Activated CD8-positive, alpha-beta T cell treated with anti-CD3 and anti-CD28 coated beads for 36 hours (primary cell): ENCODE results near the gene YKT6. TPM values are rescaled to one million over a fixed set of nuclear protein-coding genes. Genes with fewer than 3 reads are reported as not detected.

ENCODE experiments used
- ATAC-seq: fragments of 200-7000 bp; cut with Tn5 transposase; one replicate; pipeline ENCODE4 v1.10.0; 2021; ENCODE audit warnings: mild to moderate bottlenecking, moderate library complexity
- CTCF ChIA-PET: fragments of 350-600 bp; sonication (Branson Sonifier 250); formaldehyde crosslinking; loops from one replicate; lab custom pipeline; 2021; ENCODE audit warnings: antibody characterized with exemption; lab: Charles Lee
- POLR2A ChIA-PET: fragments of 350-600 bp; sonication (Branson Sonifier 250); formaldehyde crosslinking; loops from one replicate; lab custom pipeline; 2021; ENCODE audit warnings: antibody characterized with exemption; lab: Charles Lee
- DNase-seq: peaks from one replicate; pipeline ENCODE4 v3.0.0-alpha.2; 2020
- H3K27ac Mint-ChIP-seq: one replicate; pipeline ENCODE4 v1.8.0; 2021; ENCODE audit warnings: mild to moderate bottlenecking, mixed read lengths
- H3K27me3 Mint-ChIP-seq: one replicate; pipeline ENCODE4 v1.8.0; 2021; ENCODE audit warnings: mixed read lengths
- H3K36me3 Mint-ChIP-seq: one replicate; pipeline ENCODE4 v1.8.0; 2021; ENCODE audit warnings: low read depth, mixed read lengths
- H3K4me1 Mint-ChIP-seq: one replicate; pipeline ENCODE4 v1.8.0; 2021; ENCODE audit warnings: low read depth, mixed read lengths
- H3K4me3 Mint-ChIP-seq: one replicate; pipeline ENCODE4 v1.8.0; 2021; ENCODE audit warnings: mild to moderate bottlenecking, moderate library complexity, mixed read lengths
- H3K9me3 Mint-ChIP-seq: one replicate; pipeline ENCODE4 v1.8.0; 2021; ENCODE audit warnings: mixed read lengths
- intact Hi-C: fragments of 100-400 bp; cut with micrococcal nuclease; formaldehyde crosslinking; loops from one replicate; pipeline ENCODE4 v1.10.0; 2022
- total RNA-seq, 2 experiments: library from RNA; stranded (reverse); gene quantifications; one replicate each; pipeline ENCODE4 v1.2.3, GENCODE V29; 2021
- TF ChIP-seq, protein P1 (sequence below): fragments of 200-600 bp; IDR thresholded peaks from one replicate; pipeline ENCODE4 v1.8.0; 2022; ENCODE audit warnings: antibody characterized with exemption, mild to moderate bottlenecking

The YKT6 gene
- total RNA-seq, 2 experiments from 2014 or later = 49.3 to 50.9 TPM

DNA sequence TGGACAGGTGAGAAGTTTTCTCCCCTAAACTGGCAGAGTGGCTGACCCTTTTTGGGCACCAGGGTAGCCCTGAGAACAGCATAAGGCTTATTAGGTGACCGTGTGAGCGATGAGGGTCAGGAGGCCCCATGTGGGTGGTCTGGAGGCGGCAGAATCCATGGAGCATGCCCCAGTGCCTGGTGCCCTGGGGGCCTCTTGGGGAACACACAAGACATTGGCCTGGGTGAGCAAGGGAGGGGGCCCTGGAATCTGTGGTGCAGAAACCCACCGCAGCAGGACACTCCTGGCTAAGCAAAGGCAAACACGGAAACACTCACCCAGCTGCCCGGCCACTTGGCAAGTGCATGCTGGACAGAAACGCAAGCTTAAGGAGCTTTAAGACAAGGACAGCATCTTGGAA, 29.5 kb downstream of the YKT6 start:
- intact Hi-C loops = no loop called here
- ChIA-PET POLR2A (interaction anchor here (0.6 kb wide), 1 partner anchor 72 kb away, joined by 4 read pairs; no protein-coding TSS in a partner anchor), CTCF (no interaction called here)
- Mint-ChIP-seq H3K27ac (no peak overlapping the region), H3K27me3 (no peaks in the 10 kb centered on the region), H3K36me3 (no peaks in the 10 kb centered on the region), H3K9me3 (no peaks in the 10 kb centered on the region), H3K4me1 (no peaks in the 10 kb centered on the region), H3K4me3 (no peak overlapping the region)
- TF ChIP-seq, protein P1, sequence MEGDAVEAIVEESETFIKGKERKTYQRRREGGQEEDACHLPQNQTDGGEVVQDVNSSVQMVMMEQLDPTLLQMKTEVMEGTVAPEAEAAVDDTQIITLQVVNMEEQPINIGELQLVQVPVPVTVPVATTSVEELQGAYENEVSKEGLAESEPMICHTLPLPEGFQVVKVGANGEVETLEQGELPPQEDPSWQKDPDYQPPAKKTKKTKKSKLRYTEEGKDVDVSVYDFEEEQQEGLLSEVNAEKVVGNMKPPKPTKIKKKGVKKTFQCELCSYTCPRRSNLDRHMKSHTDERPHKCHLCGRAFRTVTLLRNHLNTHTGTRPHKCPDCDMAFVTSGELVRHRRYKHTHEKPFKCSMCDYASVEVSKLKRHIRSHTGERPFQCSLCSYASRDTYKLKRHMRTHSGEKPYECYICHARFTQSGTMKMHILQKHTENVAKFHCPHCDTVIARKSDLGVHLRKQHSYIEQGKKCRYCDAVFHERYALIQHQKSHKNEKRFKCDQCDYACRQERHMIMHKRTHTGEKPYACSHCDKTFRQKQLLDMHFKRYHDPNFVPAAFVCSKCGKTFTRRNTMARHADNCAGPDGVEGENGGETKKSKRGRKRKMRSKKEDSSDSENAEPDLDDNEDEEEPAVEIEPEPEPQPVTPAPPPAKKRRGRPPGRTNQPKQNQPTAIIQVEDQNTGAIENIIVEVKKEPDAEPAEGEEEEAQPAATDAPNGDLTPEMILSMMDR = no peak
- no peak for DNase-seq
- no peak for ATAC-seq

DNA sequence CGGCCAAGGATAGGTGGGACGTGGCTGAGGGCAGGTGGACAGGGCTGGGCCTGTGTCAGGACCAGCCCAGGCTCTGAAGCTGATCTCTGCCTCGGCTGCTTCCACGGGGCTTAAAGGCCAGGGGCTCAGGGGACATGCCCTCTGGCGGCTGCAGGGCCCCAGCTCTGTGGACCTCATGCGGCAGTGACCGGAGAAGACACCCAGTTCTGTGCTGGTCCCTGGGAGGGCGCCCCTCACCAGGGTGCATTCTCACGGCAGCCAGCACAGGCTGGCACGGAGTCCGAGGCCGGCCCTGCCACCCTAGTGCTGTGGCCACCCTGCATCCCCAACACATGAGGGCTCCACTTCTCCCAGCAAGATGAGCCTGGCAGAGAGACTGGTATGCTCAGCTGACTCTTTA, 30.3 kb downstream of the YKT6 start:
- H3K9me3 Mint-ChIP-seq = no peaks in the 10 kb centered on the region
- ChIA-PET POLR2A (no interaction called here), CTCF (no interaction called here)
- no peak overlapping the region for H3K4me3 Mint-ChIP-seq
- no peaks in the 10 kb centered on the region for H3K27me3 Mint-ChIP-seq
- TF ChIP-seq, protein P1 = no peak
- no peak for ATAC-seq
- no peaks in the 10 kb centered on the region for H3K4me1 Mint-ChIP-seq
- H3K36me3 Mint-ChIP-seq = no peaks in the 10 kb centered on the region
- no peak for DNase-seq
- H3K27ac Mint-ChIP-seq = no peak overlapping the region
- intact Hi-C loops = no loop called here

DNA sequence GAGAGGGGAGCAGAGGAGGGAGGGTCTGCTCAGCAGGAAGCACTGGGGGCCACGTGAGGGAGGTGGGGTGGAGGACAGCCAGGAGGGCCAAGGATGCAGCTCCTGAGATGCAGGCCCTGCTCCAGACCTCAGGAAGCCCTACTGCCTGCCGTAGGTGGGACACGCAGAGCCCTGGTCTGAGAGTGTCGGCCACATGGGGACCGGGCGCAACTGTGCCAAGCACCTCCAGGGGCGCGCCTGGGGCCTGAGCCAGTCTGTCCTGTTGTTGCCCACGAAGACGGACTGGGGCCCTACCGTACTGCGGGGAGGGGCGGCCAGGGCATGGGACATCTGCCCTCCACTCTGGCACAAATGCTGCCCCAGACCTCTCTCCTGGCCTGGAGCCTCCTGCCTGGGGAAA, 31.6 kb downstream of the YKT6 start:
- ATAC-seq (no peak), DNase-seq (no peak)
- H3K4me1 Mint-ChIP-seq = no peaks in the 10 kb centered on the region
- no peaks in the 10 kb centered on the region for H3K36me3 Mint-ChIP-seq
- intact Hi-C loops = no loop called here
- no peak overlapping the region for H3K27ac Mint-ChIP-seq
- TF ChIP-seq, protein P1 = no peak
- POLR2A ChIA-PET = no interaction called here
- no peaks in the 10 kb centered on the region for H3K27me3 Mint-ChIP-seq
- H3K4me3 Mint-ChIP-seq = no peak overlapping the region
- CTCF ChIA-PET = no interaction called here
- no peaks in the 10 kb centered on the region for H3K9me3 Mint-ChIP-seq

DNA sequence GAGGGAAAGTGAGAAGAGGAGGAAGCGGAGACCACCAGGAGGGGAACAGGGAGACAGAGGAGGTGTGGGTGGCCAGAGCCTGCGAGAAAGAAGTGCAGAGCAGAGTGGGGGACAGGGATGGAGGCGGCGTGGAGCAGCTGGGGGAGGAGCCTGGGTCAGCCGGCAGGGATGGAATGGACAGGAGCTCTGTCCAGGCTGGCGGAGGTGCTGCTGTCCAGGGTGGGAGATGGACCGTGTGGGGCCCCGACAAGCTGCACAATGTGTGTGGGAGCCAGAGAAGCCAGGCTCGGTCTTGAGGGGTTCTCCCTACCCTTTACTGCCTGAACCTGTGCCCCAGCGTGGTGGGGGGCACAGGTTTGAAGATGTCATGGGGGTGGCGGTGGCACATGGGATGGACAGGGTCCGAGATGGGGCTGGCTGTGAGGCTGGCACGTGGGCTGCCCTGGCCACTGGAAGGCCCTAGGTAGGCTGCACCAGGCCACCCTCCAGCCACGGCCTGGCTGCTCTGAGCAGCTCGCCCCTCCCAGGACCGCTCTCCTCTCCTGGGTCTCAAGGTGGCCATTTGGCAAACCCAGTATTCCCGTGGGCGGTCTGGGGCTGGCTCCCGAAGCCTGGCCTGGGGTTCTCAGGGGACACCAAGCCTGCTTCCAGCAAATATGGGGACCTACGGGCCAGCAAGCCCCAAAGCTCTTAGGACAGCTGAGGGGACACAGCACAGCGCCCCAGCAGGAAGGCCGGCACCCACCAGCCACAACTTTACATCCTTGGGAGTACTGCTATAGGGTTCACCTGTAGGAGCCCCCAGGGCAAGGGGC, 32.3 kb downstream of the YKT6 start:
- Mint-ChIP-seq H3K4me1 (no peaks in the 10 kb centered on the region), H3K27ac (no peak overlapping the region), H3K36me3 (no peaks in the 10 kb centered on the region), H3K9me3 (no peaks in the 10 kb centered on the region), H3K27me3 (no peaks in the 10 kb centered on the region), H3K4me3 (no peak overlapping the region)
- intact Hi-C loops = no loop called here
- ATAC-seq (no peak), DNase-seq (no peak)
- CTCF ChIA-PET = no interaction called here
- TF ChIP-seq, protein P1 = no peak
- POLR2A ChIA-PET = interaction anchor here (0.6 kb wide), 1 partner anchor 11 kb away, joined by 3 read pairs; no protein-coding TSS in a partner anchor

DNA sequence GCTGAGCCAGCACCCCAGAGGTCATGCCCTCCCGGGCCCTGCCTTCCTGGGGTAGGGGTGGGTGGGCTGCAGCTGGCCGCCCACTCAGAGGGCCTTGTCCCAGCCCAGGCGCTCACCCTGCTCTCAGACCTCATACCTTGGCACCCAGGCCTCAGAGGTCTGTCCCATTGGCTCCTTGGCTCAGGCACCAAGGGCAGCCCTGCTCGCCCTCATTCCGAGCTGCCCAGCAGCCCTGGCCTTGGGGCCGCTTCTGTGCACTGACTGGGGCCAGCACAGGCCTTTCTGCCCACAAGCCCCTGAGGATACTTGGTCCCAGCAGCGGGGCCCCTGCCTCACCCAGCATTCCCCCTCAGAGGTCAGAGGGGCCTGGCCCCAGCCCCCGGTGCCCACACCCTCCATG, 34.3 kb downstream of the YKT6 start:
- ChIA-PET CTCF (no interaction called here), POLR2A (no interaction called here)
- Mint-ChIP-seq H3K27ac (no peak overlapping the region), H3K4me1 (no peaks in the 10 kb centered on the region), H3K27me3 (no peaks in the 10 kb centered on the region), H3K9me3 (no peaks in the 10 kb centered on the region), H3K36me3 (no peaks in the 10 kb centered on the region), H3K4me3 (no peak overlapping the region)
- intact Hi-C loops = no loop called here
- no peak for DNase-seq
- TF ChIP-seq, protein P1 = no peak
- no peak for ATAC-seq
